CD4-positive, alpha-beta T cell treated with Interleukin-2 at 100 ng/mL for 4 hours (primary cell): ENCODE measurements around the gene POU6F2.

ENCODE experiments used
- DNase-seq: peaks from one replicate; pipeline ENCODE4 v3.0.0-alpha.2; 2020; ENCODE audit warnings: low spot score

The POU6F2 gene

DNA sequence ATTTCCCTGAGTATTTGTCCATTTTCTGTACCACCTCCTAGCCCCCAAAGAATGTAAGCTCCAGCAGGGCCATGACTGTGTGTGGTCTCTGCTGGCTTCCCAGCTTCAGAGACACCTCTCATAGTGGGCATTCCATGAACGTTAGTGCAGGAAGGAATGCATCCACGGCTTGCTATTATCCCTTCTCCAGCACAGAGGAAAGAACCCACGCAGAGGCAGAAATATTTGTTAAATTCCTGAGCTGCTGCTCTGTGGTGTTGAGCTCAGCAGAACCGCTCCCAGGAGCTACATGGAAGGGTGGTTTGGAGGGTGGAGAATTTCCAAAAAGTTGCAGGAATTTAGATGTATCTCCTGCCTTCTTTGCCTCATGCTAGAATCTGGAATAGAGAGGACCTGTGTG is 275.2 kb downstream of the POU6F2 start:
- no peak for DNase-seq

DNA sequence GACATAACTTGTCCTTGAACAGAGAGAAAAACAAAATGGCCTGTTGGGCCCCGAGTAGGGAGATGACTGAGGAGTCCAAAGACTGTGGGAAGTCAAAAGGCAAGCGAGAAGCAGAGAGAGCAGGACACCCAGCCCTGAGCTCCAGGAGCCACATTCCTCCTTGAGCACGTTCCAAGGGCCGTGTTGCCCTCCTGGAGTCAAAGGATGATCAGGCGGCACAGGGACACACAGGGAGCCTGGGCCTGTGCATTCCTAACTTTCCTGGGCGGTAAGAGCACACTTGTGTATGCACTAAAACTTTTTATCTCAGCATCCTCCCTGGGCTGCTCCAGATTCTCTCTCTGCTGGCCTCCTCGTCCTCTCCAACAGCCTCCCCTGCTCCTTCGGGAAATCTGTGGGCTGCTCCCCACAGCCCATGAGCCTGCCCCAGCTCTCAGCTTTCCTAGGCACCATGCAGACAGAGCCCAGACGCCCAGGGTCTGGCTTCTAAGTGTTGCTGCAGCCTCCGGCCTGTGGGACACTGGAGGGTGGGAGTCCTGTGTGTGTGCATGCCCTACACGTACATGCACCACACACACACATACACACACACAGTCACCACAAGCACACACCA is 281.8 kb downstream of the POU6F2 start:
- no peak for DNase-seq

DNA sequence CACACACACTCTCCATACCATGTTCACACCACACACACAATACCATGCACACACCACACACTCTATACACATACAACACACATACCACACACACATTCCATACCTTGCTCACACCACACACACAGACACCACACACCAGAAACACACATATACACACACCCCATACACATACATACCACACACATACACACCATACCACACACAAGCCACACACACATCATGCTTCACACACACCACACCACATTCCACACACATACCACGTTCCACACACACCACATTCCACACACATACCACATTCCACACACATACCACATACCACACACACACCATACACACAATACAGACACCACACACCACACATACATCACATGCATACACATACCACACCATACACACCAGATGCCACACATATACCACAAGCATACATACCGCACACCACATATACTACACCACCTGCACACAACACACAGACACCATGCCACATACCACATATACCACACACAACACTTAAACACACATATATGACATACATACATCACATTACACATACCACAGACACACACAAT is 282.7 kb downstream of the POU6F2 start:
- DNase-seq, result no peak

DNA sequence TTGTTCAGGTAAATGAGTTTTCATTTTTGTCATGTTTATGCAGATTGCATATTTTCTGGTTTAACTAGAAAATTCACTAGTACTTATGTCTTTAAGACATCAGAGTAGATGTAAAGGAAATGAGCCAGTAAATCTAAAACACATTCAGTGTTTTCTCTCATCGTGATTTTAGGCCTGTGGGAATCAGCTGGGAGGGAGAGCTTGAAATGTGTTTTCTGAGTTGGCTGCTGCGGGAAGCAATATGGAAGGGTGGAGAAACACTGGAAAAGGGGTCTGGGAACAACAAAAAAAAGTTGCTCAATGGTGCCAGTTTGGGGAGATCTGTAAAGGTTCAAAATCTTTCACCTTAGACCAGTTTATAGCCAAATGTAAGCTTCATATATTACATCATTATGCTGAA is 284.1 kb downstream of the POU6F2 start:
- no peak for DNase-seq

DNA sequence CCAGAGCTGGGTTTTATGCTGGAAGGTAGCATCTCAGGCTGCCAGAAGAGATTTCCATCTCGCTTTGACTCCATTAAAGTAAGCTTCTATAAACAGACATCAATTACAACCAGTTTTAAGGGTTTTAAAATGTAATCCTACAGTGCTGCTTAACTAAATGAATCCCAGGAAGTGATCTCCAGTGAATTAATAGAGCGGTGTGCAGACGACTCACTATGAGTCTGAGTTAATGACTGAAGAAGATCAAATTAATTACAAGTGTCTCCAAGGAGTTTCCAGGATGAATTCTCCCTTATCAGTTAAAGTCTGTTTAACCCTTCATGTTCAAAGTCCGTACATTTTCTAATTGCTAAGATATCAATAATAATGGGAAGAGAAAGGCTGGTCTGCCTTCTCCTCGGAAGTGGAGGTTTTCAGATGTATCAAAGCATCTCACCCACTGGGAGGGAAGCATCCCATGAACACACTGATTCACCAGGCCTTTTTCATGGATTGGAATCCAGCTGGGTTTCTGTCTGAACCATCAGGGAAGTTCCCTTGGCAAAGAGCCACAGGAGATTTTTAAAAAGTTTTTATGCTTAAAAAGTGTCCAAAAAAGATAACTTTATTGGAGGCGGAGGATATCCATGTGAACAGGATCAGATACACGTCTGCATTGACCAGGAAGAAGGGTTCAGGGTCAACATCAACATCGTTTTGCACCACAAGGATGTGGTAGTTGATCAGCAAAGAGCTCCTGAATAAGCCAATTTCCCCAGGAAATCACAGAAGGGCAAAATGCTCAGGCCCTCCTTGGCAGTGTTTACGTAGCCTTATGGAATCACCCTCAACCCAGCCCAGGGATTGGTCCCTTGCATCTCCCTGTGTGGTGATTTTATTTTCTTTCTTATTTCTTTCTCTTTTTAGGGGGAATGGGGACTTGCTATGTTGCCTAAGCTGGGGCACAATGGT is 288.2 kb downstream of the POU6F2 start:
- no peak for DNase-seq

DNA sequence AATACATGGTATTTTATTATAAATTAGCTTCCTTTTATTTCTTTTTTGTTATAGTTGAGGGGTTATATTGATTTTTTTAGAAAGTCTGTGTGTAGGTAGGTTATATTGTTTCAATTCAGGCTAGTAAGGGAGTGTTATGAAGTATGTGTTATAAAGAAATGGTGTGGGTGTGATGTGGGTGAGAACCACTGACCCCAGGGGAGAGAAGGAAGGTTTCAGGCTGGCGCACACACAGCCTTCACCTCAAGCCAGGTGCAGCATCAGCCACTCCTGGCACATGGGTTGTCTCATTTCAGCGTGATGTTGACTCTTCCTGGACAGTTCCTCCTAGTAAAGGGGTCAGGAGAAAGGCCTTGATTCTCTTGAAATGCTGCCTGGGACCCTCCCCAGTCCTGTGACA is 291.3 kb downstream of the POU6F2 start:
- no peak for DNase-seq

DNA sequence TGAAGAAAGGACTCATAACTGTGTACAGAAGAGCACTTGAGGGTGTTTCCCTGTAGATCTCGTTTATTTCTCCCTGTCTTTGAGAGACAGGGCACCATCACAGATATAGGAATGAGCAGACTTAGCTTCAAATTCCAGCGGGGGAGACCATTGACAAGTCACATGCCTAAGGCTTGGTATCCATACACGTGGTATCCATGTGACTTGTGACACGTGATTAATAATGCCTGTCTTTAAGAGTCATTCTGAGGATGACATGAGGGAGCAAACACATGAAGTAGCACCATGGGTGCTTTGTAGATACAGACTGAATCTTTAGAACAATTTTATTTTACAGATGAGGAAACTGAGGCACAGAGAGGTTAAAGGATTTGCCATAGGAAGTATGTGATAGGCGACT is 292.3 kb downstream of the POU6F2 start:
- no peak for DNase-seq

DNA sequence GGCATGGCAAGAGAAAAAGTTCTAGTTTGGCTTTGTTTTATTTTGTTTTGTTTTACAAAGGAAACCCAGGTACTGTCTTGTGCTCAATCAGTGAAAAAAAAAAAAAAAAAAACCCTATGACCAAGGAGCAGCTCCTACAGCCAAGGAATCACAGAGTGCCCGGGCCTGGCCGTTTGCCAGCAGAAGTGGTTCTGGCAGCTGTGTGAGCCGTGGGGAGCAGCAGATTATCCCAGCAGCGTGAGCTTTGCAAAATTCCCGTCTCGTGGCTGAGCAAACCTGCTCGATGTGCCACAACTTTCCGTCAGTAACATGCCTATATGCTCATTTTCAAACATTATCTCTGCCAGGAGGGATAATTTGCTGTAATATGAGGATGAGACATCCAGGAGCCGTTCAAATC is 293.7 kb downstream of the POU6F2 start:
- DNase-seq, result no peak

DNA sequence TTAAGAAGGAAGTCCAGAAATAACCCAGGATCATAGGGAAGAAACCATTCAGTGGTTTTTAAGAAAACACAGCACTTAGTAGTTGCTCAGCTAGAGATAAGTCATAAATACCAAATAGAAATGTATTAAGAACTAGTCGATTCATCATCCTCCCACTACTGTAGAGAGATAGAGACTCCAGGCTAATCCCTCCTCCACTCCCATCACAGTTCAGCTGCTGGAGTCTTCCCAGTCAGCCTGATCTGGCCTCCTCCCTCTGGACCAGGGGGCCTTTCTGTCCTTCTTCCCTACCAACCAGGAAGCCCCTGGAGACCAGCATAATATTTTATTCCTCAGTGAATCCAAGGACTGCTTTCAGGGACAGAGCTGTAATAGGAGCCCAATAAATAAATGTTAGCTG is 294.4 kb downstream of the POU6F2 start:
- DNase-seq, result no peak

DNA sequence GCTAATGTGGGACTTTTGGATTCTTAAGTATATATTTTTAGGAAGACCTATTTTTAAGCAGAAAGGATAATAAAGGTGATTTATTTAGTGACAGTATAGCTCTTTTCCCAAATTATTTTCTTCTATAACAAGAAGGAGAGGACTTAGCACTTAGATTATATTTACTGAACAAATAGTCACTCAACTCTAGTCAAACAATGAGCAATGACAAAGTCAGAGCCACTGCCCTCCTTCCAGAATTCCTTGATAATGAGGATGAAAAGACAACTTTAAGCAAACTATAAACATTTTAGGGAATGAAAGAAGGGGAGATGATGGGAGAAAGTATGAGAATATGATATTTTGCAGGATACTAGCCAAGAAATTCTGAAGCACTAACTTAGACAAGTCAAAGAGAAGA is 295.0 kb downstream of the POU6F2 start:
- DNase-seq, result no peak

DNA sequence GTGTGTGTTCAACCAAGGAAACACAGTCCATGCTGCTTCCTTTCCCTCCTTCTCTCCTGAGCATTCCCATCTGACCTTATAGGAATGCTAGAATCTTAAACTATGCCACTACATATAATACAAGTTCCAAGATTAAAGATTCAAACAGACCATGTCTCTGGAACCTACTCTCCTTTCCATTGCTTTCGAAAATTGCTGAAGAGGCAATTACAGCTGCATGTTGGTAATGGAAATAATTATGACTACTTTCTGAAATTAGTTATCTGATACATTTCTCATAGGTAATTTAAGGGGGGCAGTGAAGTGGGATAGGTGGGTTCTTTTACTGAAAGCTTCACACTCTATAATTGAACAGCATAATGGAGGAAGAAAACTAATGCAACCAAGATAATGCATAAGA is 302.6 kb downstream of the POU6F2 start:
- DNase-seq, result no peak

DNA sequence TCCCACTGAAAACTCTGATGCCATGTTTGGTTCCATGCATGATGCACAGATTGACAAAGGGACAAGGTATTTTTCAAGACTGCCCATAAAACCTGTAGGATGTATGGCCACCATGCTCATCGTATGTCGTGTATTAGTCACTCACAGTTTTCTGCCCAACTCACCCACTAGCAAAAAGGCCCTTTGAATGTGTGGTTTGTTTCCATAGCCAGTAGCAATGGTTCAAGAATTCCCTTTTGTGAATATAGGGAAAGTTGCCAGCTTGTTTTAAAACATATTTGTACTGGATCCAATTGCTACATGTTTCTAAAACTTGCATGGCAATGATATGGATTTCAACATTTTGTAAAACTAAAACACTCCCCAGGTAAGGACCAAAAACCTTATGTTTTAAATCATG is 307.5 kb downstream of the POU6F2 start:
- DNase-seq, result no peak

DNA sequence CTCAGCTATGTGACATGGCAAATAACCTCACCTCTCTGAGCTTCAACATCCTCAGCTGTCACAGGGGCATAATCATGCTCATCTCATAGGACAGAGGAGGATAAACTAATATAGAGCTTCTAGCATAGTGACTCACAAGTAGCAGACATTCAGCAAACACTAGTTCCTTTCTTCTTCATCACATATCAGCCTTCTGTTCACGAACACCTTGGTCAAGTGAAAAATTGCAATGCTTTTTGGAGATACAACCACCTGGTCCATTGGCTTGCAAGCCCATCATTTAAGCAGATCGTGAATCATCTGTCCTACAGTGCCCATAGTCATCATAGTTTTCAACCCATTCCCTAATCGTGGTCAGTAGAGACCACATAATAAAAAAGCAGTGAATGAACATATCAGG is 310.6 kb downstream of the POU6F2 start:
- no peak for DNase-seq

DNA sequence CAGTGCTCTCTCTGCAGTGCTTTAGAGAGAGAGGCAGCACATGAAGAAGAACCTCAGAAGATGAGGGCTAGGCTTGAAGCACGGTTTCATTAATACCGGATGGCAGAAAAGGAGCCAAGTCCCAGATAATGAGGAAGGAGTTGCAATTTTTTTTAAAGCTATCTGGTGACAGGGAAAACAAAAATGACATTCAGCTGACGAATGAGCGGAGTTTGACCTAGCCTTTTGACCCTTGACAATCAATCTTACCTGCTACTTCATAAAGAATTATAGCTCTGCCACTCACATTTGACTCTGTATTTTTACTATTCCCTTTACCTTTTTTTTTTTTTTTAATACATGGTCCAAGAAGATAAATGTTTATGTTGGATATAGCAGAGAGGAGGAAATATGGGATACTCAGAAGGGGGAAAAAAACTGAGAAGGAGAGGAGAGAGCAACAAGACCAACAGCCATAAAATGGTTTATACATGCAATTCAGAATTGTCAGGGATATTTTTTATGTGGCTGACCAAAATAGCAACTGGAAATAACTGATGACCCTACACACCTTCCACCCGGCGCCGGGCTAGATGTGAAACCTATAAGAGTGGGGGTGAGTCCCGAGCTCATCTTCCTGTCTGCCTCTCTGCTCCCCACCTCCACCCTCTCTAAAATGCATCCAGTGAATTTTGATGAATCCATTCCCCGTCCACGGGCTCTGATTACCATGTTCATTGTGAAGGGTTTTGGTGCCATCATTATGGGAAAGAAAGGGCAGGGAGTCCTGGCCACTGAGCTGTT is 314.1 kb downstream of the POU6F2 start:
- no peak for DNase-seq

DNA sequence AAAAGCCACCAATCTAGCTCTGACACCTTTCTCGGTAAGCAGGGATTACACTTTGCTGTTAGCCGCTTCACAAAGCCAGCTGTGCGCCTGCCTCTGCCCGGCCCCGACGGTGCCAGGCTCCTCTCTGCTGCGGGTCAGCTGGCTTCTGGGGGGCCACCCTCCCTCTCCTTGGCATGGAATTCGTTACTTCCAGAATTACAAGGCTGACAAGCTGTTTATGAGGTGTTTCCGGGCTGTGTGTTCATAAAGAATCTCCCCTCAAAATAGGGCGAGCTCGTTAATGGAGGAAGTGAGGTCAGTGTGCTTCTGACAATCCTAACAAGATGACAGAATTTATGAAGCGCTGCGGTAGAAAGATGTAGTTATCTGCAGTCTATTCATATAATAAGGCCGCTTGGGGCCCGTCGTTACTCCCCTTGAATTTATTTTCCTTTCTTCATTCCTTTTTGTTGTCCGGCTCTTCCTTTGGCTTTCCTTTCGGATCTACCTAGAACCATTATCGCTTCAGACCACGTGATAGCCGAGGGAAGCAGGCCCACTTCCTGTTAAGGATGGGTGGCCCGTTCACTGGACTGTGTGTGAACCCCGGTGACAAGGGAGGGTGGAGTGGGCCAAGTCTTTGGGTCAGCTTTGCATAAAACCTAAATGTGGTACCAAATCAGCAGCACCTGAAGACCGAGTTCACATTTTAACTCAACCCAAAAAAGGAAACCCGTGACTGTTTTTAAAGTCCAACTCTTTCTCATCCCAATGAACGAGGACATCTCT is 315.5 kb downstream of the POU6F2 start:
- DNase-seq, result no peak

DNA sequence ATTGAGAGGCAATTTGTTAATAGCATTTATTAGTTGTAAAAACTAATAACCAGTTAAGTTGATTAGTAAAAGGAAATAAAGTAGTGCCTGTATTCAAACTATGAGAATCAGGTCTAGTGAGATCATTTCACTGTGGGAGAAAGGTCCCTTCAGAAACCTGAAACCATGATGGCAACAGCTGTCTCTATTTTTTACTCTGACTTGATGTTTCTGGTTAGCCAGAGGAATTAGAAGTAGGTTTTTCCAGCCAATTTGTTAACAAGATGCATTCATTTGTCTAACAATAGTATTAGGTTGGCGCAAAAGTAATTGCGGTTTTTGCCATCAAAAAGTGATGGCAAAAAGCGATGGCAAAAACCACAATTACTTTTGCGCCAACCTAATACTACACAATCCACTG is 316.3 kb downstream of the POU6F2 start:
- DNase-seq, result no peak

DNA sequence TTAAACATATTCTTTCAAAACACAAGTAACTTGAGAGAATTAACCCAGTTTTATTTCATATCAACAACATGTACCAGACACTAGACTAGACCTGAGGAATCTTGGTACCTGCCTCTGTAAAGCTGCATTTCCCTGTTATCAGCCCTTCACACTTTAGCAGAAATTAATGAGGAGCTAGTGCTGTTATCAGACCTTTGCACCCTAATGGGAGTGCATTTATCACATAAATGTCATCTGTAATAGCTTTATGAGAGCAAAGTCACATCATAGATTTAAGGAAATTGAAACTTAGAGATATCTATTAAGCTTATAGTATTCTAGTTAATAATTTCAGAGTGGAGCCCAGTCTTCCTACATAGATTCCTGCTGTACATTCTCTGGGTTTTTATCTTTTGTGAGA is 318.1 kb downstream of the POU6F2 start:
- no peak for DNase-seq

DNA sequence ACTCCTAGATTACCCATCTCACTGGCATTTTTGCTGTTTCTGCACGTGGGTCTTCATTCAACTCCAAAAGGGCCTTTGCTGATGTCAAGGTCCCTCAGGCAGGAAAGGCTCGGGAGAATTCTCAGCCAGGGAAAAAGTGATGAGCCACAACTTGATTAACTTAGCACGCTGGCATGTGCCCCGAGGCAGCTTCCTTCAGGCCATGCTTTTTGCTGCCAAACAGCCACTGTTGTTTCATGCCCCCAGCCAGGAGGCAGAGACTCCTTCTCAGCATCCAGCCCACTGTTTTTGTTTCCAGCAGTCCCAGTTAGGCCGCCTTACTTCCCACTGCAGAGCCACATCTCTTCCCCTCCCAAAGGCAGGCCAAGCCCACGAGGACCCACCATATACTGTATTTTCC is 322.0 kb downstream of the POU6F2 start:
- no peak for DNase-seq

DNA sequence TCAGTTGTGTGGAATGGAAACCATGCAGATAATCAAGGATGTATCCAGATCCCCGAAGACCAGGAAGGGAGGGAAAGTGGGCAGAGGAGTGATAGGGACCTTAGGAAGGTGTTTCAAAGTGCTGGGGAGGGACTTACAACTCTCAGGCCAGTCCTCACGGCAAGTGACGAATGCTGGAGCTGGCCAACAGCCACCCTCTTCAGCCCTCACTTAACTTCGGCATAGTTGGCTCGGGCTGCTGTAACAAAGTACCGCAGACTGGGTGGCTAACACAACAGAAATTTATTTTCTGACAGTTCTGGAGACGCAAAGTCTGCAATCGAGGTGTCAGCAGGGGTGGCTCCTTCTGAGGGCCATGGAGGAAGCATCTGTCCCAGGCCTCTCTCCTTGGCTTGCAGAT is 322.6 kb downstream of the POU6F2 start:
- DNase-seq, result no peak

DNA sequence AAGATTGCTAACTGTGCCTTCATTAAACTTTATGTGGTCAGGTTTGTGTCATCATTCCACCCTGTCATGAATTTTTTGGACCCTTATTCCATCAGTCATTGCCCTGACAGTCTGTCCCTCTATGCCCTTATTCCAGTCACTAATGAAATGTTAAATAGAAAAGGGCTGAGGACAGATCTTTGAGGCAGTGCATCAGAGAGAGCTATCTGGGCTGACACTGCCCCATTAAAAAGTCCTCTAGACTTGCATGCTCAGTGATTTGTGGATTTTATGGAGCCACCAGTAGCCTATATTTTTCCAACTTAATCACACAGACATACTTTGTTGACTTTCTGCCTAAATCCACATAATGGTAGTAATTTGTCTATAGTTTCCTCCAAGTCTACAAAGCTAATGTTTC is 323.8 kb downstream of the POU6F2 start:
- no peak for DNase-seq

DNA sequence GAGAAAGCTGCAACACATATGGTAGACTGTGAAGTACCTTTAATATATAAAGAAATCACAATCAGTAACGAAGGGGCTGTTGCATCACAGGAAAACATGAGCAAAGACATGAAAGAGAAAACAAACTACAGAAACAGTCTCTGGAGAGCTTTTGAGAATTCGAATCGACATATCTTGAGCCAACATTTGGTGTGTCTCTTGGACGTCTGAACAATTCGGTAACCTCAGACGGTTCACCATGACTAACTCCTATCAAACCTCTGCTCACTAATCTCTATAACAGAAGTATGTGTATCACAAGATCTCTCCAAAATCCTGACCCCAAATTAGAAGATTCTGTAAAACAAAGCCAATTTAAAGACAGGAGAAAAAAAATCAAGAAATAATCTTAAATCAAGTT is 326.5 kb downstream of the POU6F2 start:
- DNase-seq, result no peak
